ES-I3 (cell line): ENCODE results near the gene OSBPL10.

Experiments
- H3K36me3 ChIP-seq: 2 replicates; pipeline ENCODE4 v1.6.1; 2013; ENCODE audit warnings: mild to moderate bottlenecking, low read length, control low read depth, moderate library complexity; ENCODE audit not compliant: insufficient read depth
- H3K4me1 ChIP-seq: 2 replicates; pipeline ENCODE4 v1.6.1; 2013; ENCODE audit warnings: mild to moderate bottlenecking, control low read depth, low read length; ENCODE audit not compliant: insufficient read depth
- H3K9ac ChIP-seq: 2 replicates; pipeline ENCODE4 v1.6.1; 2013; ENCODE audit warnings: low read depth, mild to moderate bottlenecking, low read length, moderate library complexity
- H3K9me3 ChIP-seq: 2 replicates; pipeline ENCODE4 v1.6.1; 2013; ENCODE audit warnings: mild to moderate bottlenecking, low read length, moderate library complexity; ENCODE audit not compliant: control insufficient read depth, insufficient read depth

Gene OSBPL10

GRCh38 chr3:31815631-31816440, 165.2 kb downstream of the OSBPL10 start:
- Histone ChIP-seq H3K9ac (no peak overlapping the region), H3K36me3 (no peaks in the 10 kb centered on the region), H3K4me1 (no peaks in the 10 kb centered on the region), H3K9me3 (no peaks in the 10 kb centered on the region)

GRCh38 chr3:31815006-31815405, 166.1 kb downstream of the OSBPL10 start:
- Histone ChIP-seq H3K4me1 (no peaks in the 10 kb centered on the region), H3K36me3 (no peaks in the 10 kb centered on the region), H3K9me3 (no peaks in the 10 kb centered on the region), H3K9ac (no peak overlapping the region)

GRCh38 chr3:31813686-31814085, 167.4 kb downstream of the OSBPL10 start:
- H3K9me3 ChIP-seq, result no peaks in the 10 kb centered on the region
- no peaks in the 10 kb centered on the region for H3K4me1 ChIP-seq
- H3K9ac ChIP-seq, result no peak overlapping the region
- H3K36me3 ChIP-seq, result no peaks in the 10 kb centered on the region

GRCh38 chr3:31813197-31813596, 167.9 kb downstream of the OSBPL10 start:
- Histone ChIP-seq H3K9me3 (no peaks in the 10 kb centered on the region), H3K9ac (no peak overlapping the region), H3K36me3 (no peaks in the 10 kb centered on the region), H3K4me1 (no peaks in the 10 kb centered on the region)

GRCh38 chr3:31810991-31811433, 170.1 kb downstream of the OSBPL10 start:
- Histone ChIP-seq H3K36me3 (no peaks in the 10 kb centered on the region), H3K4me1 (no peaks in the 10 kb centered on the region), H3K9me3 (no peaks in the 10 kb centered on the region), H3K9ac (no peak overlapping the region)

- peaks cover 3% of the 10 kb centered on the region for H3K4me1 ChIP-seq
- H3K9me3 ChIP-seq, result no peaks in the 10 kb centered on the region
- no peaks in the 10 kb centered on the region for H3K36me3 ChIP-seq
- H3K9ac ChIP-seq, result no peak overlapping the region
These were observed 172.8 kb downstream of the OSBPL10 start for GRCh38 chr3:31808143-31808720.

- H3K9ac ChIP-seq, result no peak overlapping the region
- H3K9me3 ChIP-seq, result no peaks in the 10 kb centered on the region
- H3K36me3 ChIP-seq, result no peaks in the 10 kb centered on the region
- H3K4me1 ChIP-seq, result peaks cover 3% of the 10 kb centered on the region
These were observed 176.6 kb downstream of the OSBPL10 start for GRCh38 chr3:31804251-31805051.

GRCh38 chr3:31802981-31803740, 177.9 kb downstream of the OSBPL10 start:
- Histone ChIP-seq H3K36me3 (no peaks in the 10 kb centered on the region), H3K4me1 (peaks cover 3% of the 10 kb centered on the region), H3K9me3 (no peaks in the 10 kb centered on the region), H3K9ac (no peak overlapping the region)

- Histone ChIP-seq H3K9ac (no peak overlapping the region), H3K36me3 (no peaks in the 10 kb centered on the region; the same call in 1 of the 2 replicates), H3K4me1 (peaks cover 3% of the 10 kb centered on the region)
These were observed 180.6 kb downstream of the OSBPL10 start for GRCh38 chr3:31800436-31800835.

GRCh38 chr3:31798840-31799239, 182.2 kb downstream of the OSBPL10 start:
- no peaks in the 10 kb centered on the region; the same call in 1 of the 2 replicates for H3K36me3 ChIP-seq
- no peak overlapping the region for H3K9ac ChIP-seq
- H3K9me3 ChIP-seq, result peaks cover 10% of the 10 kb centered on the region; the same call in 1 of the 2 replicates
- no peaks in the 10 kb centered on the region for H3K4me1 ChIP-seq

More at GRCh38 chr3:31800436-31800835, 180.6 kb downstream of the OSBPL10 start:
- H3K9me3 ChIP-seq, result peaks cover 5% of the 10 kb centered on the region; the same call in 1 of the 2 replicates

- no peak overlapping the region for H3K9ac ChIP-seq
- H3K36me3 ChIP-seq, result no peaks in the 10 kb centered on the region; the same call in 1 of the 2 replicates
- H3K9me3 ChIP-seq, result peaks cover 10% of the 10 kb centered on the region; the same call in 1 of the 2 replicates
- no peaks in the 10 kb centered on the region for H3K4me1 ChIP-seq
These were observed 187.2 kb downstream of the OSBPL10 start for GRCh38 chr3:31793821-31794220.

GRCh38 chr3:31791090-31791430, 190.0 kb downstream of the OSBPL10 start:
- Histone ChIP-seq H3K9ac (no peak overlapping the region), H3K9me3 (peaks cover 5% of the 10 kb centered on the region; the same call in 1 of the 2 replicates), H3K36me3 (no peaks in the 10 kb centered on the region), H3K4me1 (no peaks in the 10 kb centered on the region)

GRCh38 chr3:31790193-31791089, 190.6 kb downstream of the OSBPL10 start:
- no peaks in the 10 kb centered on the region for H3K36me3 ChIP-seq
- H3K9me3 ChIP-seq, result peaks cover 5% of the 10 kb centered on the region; the same call in 1 of the 2 replicates
- H3K4me1 ChIP-seq, result no peaks in the 10 kb centered on the region
- no peak overlapping the region for H3K9ac ChIP-seq
